Activated CD4-positive, alpha-beta T cell treated with anti-CD3 and anti-CD28 coated beads, Interleukin-2, amount 50 U/mL, for 4 hours (primary cell): ENCODE results near the gene THADA.
"Not testable (repeated sequence)": the region's sequence is repeated elsewhere in the genome, so short reads cannot be mapped to it uniquely, and the experiment has no call there.

ENCODE experiments used
- DNase-seq, 2 experiments: peaks; one replicate each; pipeline ENCODE4 v3.0.0-alpha.2; 2020

THADA gene

DNA sequence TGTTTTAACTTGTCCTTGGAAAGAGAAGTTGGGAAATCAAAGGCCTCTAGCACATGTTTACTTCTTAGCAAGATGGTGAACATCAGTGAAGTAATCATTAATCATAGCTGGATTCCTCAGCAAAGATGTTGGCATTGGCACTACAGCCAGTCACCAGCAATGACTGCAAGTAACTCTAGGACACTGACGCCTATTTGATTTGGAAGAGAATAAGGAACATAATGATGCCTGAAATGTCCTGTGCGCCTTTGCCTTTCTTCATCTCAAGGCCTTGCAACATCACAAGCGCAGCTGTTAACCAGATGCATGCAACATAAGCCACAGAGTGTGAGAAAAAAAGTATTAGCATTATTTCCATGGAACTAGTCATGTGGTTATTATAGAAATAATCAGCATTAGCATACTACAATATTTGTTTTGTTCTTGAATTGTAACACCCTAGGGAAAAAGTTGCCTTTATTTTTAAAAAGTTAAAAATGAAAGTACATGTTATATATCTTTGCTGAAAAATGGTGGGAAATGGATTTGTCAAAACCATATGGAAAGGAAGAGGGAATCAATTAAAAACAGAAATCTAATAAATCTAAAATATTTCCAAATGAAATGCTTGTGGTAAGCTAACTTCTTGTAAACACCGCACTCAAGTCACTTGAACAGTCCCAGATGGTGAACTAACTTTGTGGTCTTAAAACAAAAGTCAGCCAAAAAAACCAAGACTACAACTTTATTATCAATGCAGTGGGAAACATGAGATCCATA lies 55.6 kb downstream of the THADA start:
- no peak for DNase-seq

DNA sequence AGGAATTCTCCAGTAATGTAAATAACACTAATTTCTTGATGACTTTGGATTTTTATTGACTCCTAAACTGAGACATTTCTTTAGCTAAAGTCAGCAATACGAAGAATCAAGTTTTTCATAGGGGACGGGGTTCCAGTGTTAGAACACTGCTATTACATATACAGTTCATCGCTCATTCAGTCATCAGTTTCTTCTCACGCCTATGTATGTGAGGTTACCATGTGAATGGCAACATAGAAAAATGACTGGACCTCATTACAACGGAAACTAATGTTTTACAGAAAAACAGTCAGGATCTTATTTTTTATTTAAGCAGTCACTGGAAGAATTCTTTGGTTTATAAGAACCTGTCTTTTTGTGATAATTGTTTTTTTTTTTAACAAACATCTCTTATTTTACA lies 56.4 kb downstream of the THADA start:
- no peak for DNase-seq

DNA sequence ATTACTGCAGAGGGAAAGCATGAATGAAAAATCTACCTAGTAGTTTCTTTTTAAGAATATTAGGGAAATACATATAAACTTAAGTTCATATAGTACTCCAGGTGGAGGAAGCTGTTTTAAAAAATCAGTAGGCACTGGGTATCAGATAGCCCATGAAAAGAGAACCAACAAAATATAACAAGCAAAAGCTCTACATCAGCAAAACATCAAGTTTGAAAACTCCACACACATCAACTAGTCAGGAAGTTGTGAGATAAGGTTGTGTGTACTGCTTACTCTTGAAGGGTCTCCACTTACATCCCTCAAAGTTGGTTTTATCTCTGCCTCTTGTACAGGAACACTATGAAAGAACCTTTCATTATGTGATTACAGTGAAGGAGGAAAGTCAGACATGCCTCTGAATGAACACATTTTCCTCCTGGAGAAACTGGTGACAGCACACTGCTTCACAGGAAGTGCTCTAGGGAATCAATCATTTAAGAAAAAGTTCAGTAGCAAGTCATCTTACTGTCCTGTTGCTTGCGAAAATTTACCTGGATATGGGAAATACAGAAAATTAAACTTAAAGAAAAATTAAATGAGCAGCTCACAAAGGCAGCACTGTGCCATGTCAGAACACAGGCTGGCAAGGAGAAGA lies 57.7 kb downstream of the THADA start:
- DNase-seq = no peak

DNA sequence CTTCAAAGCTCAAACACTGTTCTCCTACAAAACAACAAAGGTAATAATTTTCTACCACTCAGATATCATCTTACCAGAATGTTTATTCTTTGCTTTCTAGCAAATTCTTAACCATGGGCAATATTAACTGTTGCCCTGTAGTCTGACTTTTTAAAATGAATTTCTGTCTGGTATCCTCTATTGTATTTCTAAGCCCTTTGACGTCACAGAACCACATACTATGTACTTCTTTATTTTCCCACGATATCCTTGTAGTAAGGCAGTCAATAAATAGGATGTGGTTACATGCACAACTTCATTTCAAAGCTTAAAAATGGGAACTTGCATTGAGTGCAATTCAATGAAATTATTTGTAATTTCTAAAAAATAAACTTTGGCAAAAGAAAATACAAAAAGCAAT lies 58.7 kb downstream of the THADA start:
- no peak for DNase-seq

DNA sequence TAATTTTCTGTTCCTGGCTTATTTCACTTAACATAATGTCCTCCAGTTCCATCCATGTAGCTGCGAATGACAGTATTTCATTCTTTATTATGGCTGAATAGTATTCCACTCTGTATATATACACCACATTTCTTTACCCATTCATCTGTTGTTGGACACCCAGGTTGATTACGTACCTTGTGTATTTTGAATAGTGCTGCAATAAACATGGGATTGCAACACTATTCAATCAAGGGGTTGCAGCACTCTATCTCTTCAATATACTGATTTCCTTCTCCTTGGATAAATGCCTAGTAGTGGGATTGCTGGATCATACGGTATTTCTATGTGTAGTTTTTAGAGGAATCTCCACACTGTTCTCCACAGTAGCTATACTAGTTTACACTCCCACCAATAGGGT lies 61.3 kb downstream of the THADA start:
- no peak for DNase-seq

DNA sequence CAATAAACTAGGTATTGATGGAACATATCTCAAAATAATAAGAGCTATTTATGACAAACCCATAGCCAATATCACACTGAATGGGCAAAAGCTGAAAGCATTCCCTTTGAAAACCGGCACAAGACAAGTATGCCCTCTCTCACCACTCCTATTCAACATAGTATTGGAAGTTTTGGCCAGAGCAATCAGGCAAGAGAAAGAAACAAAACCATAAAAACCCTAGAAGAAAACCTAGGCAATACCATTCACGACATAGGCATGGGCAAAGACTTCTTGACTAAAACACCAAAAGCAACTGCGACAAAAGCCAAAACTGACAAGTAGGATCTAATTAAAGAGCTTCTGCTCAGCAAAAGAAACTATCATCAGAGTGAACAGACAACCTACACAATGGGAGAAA lies 63.3 kb downstream of the THADA start:
- DNase-seq = not testable (repeated sequence)

DNA sequence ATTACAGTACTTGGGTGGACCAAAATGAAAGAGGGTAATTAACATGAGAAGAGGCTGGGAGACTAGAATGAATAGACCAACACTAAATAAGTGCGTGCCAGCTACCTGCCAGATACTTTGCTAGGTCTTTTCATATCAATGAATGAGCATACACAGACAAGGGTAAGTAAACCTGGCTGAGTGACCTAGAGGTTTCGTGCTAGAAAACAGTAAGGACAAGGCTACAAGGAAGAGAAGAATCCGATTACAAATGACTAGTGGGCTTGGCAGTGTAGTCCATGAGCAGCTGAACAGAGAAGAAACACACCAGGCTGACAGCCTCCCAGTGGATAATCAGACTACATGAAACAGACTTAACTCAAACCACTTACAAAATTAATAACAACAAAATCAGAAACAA lies 64.6 kb downstream of the THADA start:
- no peak for DNase-seq

DNA sequence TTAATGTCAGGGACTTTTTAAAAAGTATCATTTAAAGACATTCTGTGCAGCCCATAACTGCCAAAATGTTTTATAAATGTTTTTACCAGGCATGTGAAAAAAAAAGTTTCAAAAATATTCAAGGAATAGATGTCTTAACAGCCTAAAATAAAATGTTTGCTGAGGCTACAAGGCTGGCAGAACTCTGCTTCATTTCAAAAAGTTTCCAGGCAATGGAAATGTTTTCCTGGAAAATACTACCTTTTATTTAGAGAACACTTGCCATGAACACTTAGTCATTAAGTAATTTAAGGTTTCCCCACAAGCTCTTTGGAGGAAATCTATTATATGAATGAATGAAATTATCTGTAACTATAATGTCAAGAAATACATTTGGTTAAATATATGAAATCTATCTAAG lies 68.8 kb downstream of the THADA start:
- no peak for DNase-seq

DNA sequence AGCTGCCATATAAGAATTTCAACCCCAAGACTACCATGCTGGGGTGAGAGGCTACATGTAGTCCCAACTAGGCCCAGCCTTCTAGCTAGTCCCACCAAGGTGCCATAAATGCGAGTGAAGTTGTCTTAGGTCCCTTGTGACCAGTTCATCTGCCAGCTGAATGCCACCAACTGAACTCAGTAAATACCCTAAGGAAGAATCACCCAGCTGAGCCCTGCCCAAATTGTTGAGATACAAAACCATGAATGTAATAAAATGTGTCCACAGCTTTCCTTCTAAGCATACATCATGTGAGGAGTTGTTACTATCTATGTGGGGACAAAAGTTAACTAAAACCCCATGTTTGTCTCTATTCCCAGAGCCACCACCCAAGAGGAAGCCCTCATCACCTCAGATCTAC lies 70.3 kb downstream of the THADA start:
- no peak for DNase-seq

DNA sequence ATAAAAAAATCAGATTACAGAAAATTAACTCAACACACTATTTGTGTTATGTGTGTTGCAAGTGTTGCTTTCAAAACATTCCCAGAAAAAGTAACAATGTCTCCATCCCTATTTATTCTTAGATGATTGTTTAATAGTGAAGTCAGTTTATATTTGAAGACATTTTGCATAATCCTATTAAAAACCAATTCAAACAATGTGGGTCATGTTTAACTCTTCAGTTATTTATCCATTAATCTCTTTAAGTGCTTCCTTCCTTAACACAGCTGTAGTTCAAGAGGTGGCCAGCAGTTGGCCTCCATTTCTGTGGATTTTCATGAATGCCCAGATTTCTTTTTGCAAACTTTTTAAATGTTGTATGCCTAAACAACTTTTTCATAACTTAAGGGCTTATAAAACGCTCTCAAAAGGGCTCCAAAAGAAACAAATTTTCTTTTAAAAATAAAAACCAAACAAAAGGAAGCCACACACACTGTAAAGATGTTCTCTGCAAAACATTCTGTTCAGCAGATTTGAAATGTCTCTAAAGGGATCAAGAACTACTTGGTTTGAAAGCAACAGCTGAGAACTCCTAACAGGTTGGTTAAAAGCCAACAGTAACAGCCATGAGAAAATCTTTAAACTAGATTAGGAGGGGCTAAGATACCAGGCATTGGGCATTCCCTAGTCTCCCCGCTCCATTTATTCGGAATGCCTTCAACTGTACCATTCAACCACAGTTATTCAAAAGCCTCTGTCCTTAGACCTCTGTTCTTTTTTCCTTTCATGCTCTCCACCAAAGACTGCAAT lies 71.5 kb downstream of the THADA start:
- no peak for DNase-seq

DNA sequence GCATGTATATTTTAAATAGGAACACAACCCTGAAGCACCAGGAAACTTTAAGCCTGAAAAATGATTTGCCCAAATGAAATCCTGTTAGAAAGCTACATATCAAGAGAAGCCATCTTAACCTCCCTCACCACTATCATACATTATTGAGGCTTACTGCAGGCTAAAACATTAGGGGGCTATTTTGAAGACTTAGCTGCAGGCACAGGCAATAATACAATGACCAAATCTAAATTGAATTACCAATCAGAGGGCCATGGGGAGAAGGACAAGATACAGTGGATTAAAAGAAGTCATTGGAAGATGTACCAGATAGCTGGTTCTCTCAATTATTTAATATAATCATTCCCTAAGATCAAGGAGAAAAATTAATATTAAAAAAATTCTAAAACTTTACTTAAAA lies 73.7 kb downstream of the THADA start:
- DNase-seq = no peak

DNA sequence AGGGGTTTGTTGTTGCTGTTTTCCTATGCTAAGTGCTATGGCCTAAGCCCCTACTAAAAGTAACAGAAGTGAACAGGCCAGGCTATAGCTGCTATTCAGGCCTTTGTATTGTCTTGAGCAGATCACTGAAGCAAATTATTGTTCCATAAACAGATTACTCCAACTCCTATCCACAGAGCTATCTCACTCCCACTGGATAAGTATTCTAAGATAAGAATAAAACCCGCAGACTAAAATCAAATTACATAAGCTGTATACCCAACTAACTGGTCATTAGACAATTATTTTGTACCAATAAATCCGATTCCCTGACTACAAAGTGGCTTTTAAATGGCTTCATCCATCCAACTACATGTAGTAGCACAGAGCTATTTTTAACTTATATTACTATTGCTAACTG lies 74.3 kb downstream of the THADA start:
- DNase-seq = no peak

DNA sequence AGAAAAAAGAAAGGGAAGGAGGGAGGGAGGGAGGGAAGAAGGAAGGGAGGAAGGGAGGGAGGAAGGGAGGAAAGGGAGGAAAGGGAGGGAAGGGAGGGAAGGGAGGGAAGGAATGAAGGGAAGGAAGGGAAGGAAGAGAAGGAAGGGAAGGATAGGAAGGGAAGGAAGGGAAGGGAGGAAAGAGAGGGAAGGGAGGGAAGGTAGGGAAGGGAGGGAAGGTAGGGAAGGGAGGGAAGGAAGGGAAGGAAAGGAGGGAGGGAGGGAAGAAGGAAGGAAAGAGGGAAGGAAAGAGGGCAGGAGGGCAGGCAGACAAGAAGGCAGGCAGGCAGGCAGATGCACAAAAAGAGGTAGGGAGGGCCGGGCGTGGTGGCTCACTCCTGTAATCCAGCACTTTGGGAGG lies 74.9 kb downstream of the THADA start:
- DNase-seq = no peak

DNA sequence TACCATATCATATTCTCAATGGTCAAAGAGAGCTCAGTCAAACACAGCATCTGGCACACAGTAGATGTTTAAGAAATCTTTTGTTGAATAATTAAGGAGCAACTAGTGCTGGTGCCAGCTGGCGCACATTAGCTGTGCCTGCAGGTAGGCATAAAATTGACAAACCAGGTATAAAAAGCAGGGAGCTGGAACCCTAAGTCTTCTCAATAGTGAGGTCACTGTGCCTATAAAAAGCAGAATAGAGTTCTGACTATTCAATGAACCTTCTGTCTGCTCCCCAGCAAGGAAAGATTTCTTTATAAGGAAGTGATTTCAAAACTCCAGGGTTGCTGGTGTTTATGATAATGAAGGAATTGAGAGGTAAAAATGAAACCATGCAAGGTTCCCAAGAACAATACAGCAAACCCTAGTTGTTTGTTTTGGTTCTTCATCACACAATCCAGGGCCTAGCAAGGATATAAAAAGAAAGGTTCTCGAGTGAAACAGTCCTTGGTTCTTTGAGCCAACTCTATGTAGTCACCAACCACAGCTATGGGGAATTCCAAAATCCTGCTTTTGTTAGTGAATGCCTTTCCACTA lies 76.1 kb downstream of the THADA start:
- DNase-seq = no peak

DNA sequence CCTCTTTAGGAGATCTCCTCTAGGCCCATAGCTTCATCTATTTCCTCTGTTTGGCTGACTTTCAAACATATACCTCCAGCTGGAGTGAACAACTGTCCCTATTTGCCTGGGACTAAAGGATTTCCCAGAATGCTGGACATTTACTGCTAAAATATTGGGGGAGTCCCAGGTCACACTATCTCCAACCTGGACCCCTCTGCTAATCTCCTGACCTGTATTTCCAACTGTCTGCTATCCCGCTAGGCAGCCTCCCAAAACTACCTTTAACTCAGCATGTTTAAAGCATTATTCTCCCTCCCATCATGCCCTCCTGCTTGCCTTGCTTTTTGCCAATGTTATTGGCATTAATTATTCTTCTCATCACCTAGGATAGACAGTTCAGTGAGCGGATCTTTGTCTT lies 77.1 kb downstream of the THADA start:
- DNase-seq = no peak

DNA sequence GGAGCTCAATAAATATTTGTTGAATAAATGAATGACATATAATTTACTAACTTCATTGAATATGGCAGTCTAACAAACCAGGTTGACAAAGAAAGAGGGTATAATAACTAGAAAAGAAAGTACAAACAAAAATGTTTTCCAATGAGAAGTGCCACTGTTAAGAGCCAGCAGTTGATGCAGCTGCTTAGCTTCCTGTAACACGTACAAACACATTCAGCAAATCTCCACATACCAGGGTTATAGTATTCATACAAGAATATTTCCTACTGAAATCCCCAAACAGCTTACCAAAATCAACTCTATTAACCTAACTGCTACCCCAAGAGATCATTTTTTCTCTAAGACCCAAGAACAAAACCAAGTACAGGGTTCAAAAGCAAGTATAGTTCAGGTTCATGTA lies 77.7 kb downstream of the THADA start:
- no peak for DNase-seq

DNA sequence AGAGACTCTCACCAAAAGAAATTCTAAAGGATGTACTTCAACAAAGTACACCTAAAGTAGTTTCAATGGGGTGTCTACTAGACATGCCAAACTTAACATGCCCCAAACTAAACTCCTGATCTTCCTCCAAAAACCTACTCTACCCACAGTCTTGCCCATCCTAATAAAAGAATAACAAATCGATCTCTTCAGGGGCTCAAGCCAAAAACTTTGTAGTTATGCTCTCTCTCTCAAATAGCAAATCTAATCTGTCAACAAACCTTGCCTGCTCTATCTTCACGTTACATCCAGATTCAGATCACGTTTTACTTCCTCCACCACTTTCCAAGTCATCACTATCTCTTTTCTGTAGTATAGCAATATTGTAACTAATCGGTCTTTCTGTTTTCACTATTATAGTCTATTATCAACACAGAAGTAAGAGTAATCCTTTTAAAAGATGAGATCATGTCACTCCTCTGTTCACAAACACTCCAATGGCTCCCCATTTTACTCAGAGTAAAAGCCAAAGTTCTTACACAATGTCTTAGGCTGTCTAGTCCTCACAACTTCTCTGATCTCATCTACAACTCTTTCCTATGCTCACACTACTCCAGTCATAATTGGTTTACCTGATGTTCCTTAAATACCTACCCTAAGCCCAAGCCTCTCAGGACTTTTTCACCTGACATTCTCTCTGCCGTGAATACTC lies 79.9 kb downstream of the THADA start:
- no peak for DNase-seq

DNA sequence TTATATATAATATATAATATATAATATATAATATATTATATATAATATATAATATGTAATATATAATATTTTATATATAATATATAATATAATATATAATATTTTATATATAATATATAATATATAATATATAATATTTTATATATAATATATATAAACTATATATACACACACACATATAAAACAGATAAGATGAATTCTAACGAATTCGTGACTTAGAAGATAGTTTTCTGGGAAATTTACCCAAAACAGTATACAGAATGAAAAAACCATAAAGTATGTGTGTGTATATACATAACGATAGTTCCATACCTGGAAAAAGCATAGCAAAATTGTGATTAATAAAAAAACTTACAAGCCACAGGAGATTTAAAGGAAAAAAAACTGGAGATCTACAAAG lies 80.6 kb downstream of the THADA start:
- DNase-seq = no peak

DNA sequence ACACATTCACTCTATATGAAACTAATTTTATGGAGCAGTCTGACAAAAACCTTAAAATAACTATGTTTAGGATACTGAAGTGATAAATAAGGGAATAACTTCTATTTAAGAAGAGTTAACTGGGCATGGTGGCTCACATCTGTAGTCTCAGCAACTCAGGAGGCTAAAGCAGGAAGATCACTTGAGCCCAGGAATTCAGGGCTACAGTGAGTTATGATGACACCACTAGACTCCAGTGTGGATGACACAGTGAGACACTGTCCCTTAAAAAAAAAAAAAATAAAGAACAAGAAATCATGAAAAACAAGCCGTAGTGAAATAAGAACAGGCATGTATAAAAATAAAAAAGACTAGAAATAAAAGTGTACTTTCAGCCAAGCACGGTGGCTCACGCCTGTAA lies 82.0 kb downstream of the THADA start:
- no peak for DNase-seq

DNA sequence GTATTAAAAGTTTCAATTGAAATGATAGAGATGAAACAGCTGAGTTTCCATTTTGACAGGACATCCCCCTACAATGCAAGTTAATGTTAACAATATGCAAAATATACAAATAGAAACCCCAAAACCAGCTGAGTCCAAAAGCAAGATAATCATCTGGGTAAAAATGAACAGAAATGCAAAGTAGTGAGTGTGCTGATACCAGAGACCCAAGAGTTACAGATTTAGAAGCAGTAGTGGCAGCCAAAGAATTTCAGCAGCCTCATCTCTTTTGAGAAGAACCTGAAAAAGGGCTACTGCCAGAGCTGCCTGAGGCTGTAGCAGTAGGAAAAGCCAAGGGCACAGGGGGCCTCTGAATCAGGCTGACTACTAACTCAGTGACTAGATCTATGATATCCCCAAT lies 82.6 kb downstream of the THADA start:
- DNase-seq = no peak

DNA sequence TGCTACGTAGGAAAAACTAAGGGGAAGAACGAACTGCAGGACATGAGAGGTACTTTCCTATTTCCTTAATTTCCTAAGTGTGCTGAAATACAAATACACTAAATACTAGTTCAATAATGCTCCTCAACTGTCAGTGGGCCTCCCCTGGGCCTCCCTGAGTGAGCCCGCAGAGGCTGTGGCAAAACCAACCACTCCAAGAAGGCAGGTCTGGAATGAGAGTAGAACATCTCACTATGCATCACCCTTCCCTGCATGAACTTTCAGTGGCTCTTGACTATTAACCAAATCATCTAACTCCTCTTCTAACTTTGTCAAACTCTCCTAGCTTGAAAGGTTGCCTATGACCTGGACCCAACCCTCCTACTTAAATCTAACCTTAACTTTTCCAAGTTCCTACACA lies 84.6 kb downstream of the THADA start:
- no peak for DNase-seq

DNA sequence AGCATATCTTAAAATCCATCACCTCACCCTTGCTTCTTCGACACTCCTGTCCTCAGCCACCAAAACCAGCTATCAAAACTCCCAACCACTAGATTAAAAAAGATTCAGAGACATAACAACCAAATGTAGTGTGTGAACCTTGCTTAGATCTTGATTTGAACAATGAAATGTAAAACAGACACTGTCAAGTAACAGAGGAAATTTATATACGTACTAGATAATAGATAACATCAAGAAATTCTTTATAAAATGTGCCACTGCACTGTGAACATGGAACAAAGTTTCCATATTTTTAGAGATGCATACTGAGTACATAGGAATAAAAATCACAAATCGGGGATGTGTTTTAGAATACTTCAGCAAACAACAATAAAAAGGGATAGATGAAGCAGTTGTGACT lies 86.0 kb downstream of the THADA start:
- DNase-seq = no peak

DNA sequence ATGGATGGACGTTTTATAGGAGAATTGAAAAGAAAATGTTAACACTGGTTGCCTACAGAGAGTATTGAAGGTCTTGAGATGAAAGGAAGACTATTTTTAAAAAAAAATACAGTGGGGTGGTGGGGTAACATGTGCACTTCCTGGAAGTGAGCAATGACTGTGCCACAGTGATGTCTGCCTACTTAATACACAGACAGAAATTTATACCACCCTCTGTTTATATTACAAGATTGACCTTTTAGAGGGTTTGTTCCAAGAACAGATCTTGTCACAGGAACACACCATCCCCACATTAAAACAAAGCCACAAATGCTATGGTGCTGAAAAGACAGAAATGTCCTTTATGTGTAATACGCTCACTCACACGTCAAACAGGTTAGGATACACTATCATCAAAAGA lies 87.6 kb downstream of the THADA start:
- no peak for DNase-seq
